ENCODE results near the gene AQR. TPM values are rescaled to one million over a fixed set of nuclear protein-coding genes. Genes with fewer than 3 reads are reported as not detected.
"Not testable (repeated sequence)": the region's sequence is repeated elsewhere in the genome, so short reads cannot be mapped to it uniquely, and the experiment has no call there.

The AQR gene
- total and polyA plus RNA-seq, 4 donors, result 24.2 to 45.1 (median 33.3) TPM

DNA sequence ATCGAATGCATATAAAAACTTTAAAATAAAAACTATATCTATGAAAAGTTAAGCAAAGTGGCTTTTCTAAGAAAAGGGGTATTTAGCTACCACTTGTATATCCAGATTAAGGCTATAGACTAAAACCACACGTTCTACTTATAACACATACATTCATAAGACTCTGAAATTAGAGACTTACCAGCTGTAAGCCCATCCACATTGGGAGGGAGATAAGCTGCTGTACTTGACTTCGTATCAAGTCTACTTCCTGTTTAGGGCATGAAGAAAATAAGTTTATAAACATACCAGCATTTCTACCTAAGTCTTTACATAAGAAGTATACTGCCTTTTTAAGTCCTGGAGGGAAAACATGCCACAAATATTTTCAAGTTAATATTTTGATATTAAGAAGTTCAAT lies 27.7 kb downstream of the AQR start:
- H3K4me3 ChIP-seq (ENCODE audit: low read depth, low read length), result no peak overlapping the region
- no peak for DNase-seq (ENCODE audit: low read depth in 4 of 6, low spot score in 6 of 6)
- no CpG with 5 or more reads among the region's 3 CpGs for WGBS (ENCODE audit: insufficient coverage)
- no peaks in the 10 kb centered on the region for H3K9me3 ChIP-seq (ENCODE audit: control insufficient read depth, insufficient read depth, low read length)
- no peaks in the 10 kb centered on the region for H3K27me3 ChIP-seq (ENCODE audit: control insufficient read depth, insufficient read depth, low read length)
- no peak overlapping the region for H3K27ac ChIP-seq (ENCODE audit: low read depth, low read length)
- peaks cover 19% of the 10 kb centered on the region for H3K36me3 ChIP-seq (ENCODE audit: control insufficient read depth, insufficient read depth, low read length)
- H3K4me1 ChIP-seq (ENCODE audit: control insufficient read depth, insufficient read depth, low read length), result no peaks in the 10 kb centered on the region

- no CpG with 5 or more reads among the region's 2 CpGs for WGBS (ENCODE audit: insufficient coverage)
- DNase-seq (ENCODE audit: low read depth in 4 of 6, low spot score in 6 of 6), result no peak
- no peaks in the 10 kb centered on the region for H3K4me1 ChIP-seq (ENCODE audit: control insufficient read depth, insufficient read depth, low read length)
- H3K4me3 ChIP-seq (ENCODE audit: low read depth, low read length), result no peak overlapping the region
- H3K9me3 ChIP-seq (ENCODE audit: control insufficient read depth, insufficient read depth, low read length), result no peaks in the 10 kb centered on the region
- H3K27ac ChIP-seq (ENCODE audit: low read depth, low read length), result no peak overlapping the region
- H3K36me3 ChIP-seq (ENCODE audit: control insufficient read depth, insufficient read depth, low read length), result peaks cover 20% of the 10 kb centered on the region
- no peaks in the 10 kb centered on the region for H3K27me3 ChIP-seq (ENCODE audit: control insufficient read depth, insufficient read depth, low read length)
Measured at GRCh38 chr15:34941185-34941698, 28.3 kb downstream of the AQR start.

GRCh38 chr15:34933432-34933975 lies 36.0 kb downstream of the AQR start:
- no CpG with 5 or more reads among the region's 3 CpGs for WGBS (ENCODE audit: insufficient coverage)
- DNase-seq (ENCODE audit: low read depth in 4 of 6, low spot score in 6 of 6), result no peak
- Histone ChIP-seq H3K36me3 (ENCODE audit: control insufficient read depth, insufficient read depth, low read length) (peaks cover 33% of the 10 kb centered on the region), H3K9me3 (ENCODE audit: control insufficient read depth, insufficient read depth, low read length) (no peaks in the 10 kb centered on the region), H3K27ac (ENCODE audit: low read depth, low read length) (no peak overlapping the region), H3K4me1 (ENCODE audit: control insufficient read depth, insufficient read depth, low read length) (no peaks in the 10 kb centered on the region), H3K4me3 (ENCODE audit: low read depth, low read length) (no peak overlapping the region), H3K27me3 (ENCODE audit: control insufficient read depth, insufficient read depth, low read length) (no peaks in the 10 kb centered on the region)

DNA sequence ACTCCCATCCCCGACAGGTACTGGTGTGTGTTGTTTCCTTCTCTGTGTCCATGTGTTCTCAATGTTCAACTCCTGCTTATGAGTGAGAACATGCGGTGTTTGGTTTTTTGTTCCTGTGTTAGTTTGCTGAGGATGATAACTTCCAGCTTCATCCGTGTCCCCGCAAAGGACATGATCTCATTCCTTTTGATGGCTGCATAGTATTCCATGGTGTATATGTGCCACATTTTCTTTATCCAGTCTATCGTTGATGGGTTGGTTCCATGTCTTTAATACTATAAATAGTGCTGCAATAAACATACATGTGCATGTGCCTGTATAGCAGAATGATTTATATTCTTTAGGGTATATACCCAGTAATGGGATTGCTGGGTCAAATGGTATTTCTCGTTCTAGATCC lies 41.2 kb downstream of the AQR start:
- H3K36me3 ChIP-seq (ENCODE audit: control insufficient read depth, insufficient read depth, low read length), result peaks cover 22% of the 10 kb centered on the region
- not testable (repeated sequence) for H3K27ac ChIP-seq (ENCODE audit: low read depth, low read length); H3K4me3 ChIP-seq (ENCODE audit: low read depth, low read length); H3K27me3 ChIP-seq (ENCODE audit: control insufficient read depth, insufficient read depth, low read length); H3K9me3 ChIP-seq (ENCODE audit: control insufficient read depth, insufficient read depth, low read length); DNase-seq (ENCODE audit: low read depth in 4 of 6, low spot score in 6 of 6); H3K4me1 ChIP-seq (ENCODE audit: control insufficient read depth, insufficient read depth, low read length)
- WGBS (ENCODE audit: insufficient coverage), result 100% methylated on average over 1 of the region's 6 CpGs

DNA sequence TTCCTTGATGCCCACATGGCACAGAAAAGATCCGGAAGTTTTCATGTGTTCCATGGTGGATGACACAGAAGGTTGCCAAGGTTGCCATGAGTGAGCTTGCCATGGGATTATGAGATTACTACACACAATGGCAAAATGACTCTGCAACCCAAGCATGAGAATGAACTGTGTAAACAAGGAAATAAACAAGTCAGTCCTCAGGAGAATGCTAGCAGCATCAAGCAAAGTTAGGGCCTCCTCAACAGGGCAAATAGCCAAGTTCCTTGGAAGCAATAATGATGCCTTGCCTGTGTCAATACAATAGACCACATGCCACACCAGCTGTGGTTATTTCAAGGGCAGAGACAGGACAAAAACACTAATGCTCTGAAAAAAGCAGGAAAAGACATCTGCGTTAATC lies 41.8 kb downstream of the AQR start:
- Histone ChIP-seq H3K4me1 (ENCODE audit: control insufficient read depth, insufficient read depth, low read length) (no peaks in the 10 kb centered on the region), H3K4me3 (ENCODE audit: low read depth, low read length) (no peak overlapping the region), H3K36me3 (ENCODE audit: control insufficient read depth, insufficient read depth, low read length) (peaks cover 20% of the 10 kb centered on the region), H3K9me3 (ENCODE audit: control insufficient read depth, insufficient read depth, low read length) (no peaks in the 10 kb centered on the region), H3K27ac (ENCODE audit: low read depth, low read length) (no peak overlapping the region), H3K27me3 (ENCODE audit: control insufficient read depth, insufficient read depth, low read length) (no peaks in the 10 kb centered on the region)
- DNase-seq (ENCODE audit: low read depth in 4 of 6, low spot score in 6 of 6), result peak in 2 of 6 donors; percentile 11 to 17
- WGBS (ENCODE audit: insufficient coverage), result 60% methylated on average over 1 of the region's 2 CpGs

GRCh38 chr15:34914317-34914716 lies 55.2 kb downstream of the AQR start:
- Histone ChIP-seq H3K9me3 (ENCODE audit: control insufficient read depth, insufficient read depth, low read length) (no peaks in the 10 kb centered on the region), H3K4me3 (ENCODE audit: low read depth, low read length) (no peak overlapping the region), H3K4me1 (ENCODE audit: control insufficient read depth, insufficient read depth, low read length) (no peaks in the 10 kb centered on the region), H3K36me3 (ENCODE audit: control insufficient read depth, insufficient read depth, low read length) (peaks cover 12% of the 10 kb centered on the region), H3K27ac (ENCODE audit: low read depth, low read length) (no peak overlapping the region), H3K27me3 (ENCODE audit: control insufficient read depth, insufficient read depth, low read length) (no peaks in the 10 kb centered on the region)
- WGBS (ENCODE audit: insufficient coverage), result 100% methylated on average over 1 of the region's 2 CpGs
- no peak for DNase-seq (ENCODE audit: low read depth in 4 of 6, low spot score in 6 of 6)

- Histone ChIP-seq H3K27me3 (ENCODE audit: control insufficient read depth, insufficient read depth, low read length) (no peaks in the 10 kb centered on the region), H3K27ac (ENCODE audit: low read depth, low read length) (no peak overlapping the region), H3K36me3 (ENCODE audit: control insufficient read depth, insufficient read depth, low read length) (peaks cover 11% of the 10 kb centered on the region), H3K4me1 (ENCODE audit: control insufficient read depth, insufficient read depth, low read length) (no peaks in the 10 kb centered on the region), H3K4me3 (ENCODE audit: low read depth, low read length) (no peak overlapping the region), H3K9me3 (ENCODE audit: control insufficient read depth, insufficient read depth, low read length) (no peaks in the 10 kb centered on the region)
- no peak for DNase-seq (ENCODE audit: low read depth in 4 of 6, low spot score in 6 of 6)
- no CpG with 5 or more reads among the region's 1 CpG for WGBS (ENCODE audit: insufficient coverage)
Measured at GRCh38 chr15:34905047-34905446, 64.5 kb downstream of the AQR start.

GRCh38 chr15:34904527-34904926 lies 65.0 kb downstream of the AQR start:
- Histone ChIP-seq H3K4me3 (ENCODE audit: low read depth, low read length) (no peak overlapping the region), H3K36me3 (ENCODE audit: control insufficient read depth, insufficient read depth, low read length) (peaks cover 11% of the 10 kb centered on the region), H3K27ac (ENCODE audit: low read depth, low read length) (no peak overlapping the region), H3K27me3 (ENCODE audit: control insufficient read depth, insufficient read depth, low read length) (no peaks in the 10 kb centered on the region), H3K4me1 (ENCODE audit: control insufficient read depth, insufficient read depth, low read length) (no peaks in the 10 kb centered on the region), H3K9me3 (ENCODE audit: control insufficient read depth, insufficient read depth, low read length) (no peaks in the 10 kb centered on the region)
- WGBS (ENCODE audit: insufficient coverage), result no CpG with 5 or more reads among the region's 1 CpG
- DNase-seq (ENCODE audit: low read depth in 4 of 6, low spot score in 6 of 6), result no peak

- peaks cover 10% of the 10 kb centered on the region for H3K36me3 ChIP-seq (ENCODE audit: control insufficient read depth, insufficient read depth, low read length)
- H3K27me3 ChIP-seq (ENCODE audit: control insufficient read depth, insufficient read depth, low read length), result no peaks in the 10 kb centered on the region
- H3K4me3 ChIP-seq (ENCODE audit: low read depth, low read length), result no peak overlapping the region
- H3K27ac ChIP-seq (ENCODE audit: low read depth, low read length), result no peak overlapping the region
- peak in 2 of 6 donors; percentile 4 to 5 for DNase-seq (ENCODE audit: low read depth in 4 of 6, low spot score in 6 of 6)
- H3K4me1 ChIP-seq (ENCODE audit: control insufficient read depth, insufficient read depth, low read length), result no peaks in the 10 kb centered on the region
- H3K9me3 ChIP-seq (ENCODE audit: control insufficient read depth, insufficient read depth, low read length), result no peaks in the 10 kb centered on the region
- WGBS (ENCODE audit: insufficient coverage), result 62% methylated on average over 5 of the region's 7 CpGs
Measured at GRCh38 chr15:34900748-34901147, 68.8 kb downstream of the AQR start.

GRCh38 chr15:34896183-34896582 lies 73.4 kb downstream of the AQR start:
- Histone ChIP-seq H3K27me3 (ENCODE audit: control insufficient read depth, insufficient read depth, low read length) (no peaks in the 10 kb centered on the region), H3K9me3 (ENCODE audit: control insufficient read depth, insufficient read depth, low read length) (no peaks in the 10 kb centered on the region), H3K4me1 (ENCODE audit: control insufficient read depth, insufficient read depth, low read length) (no peaks in the 10 kb centered on the region), H3K4me3 (ENCODE audit: low read depth, low read length) (no peak overlapping the region), H3K27ac (ENCODE audit: low read depth, low read length) (no peak overlapping the region), H3K36me3 (ENCODE audit: control insufficient read depth, insufficient read depth, low read length) (peaks cover 14% of the 10 kb centered on the region)
- WGBS (ENCODE audit: insufficient coverage), result 100% methylated on average over 1 of the region's 5 CpGs
- no peak for DNase-seq (ENCODE audit: low read depth in 4 of 6, low spot score in 6 of 6)

Data from spinal cord (tissue), 10 donors.